Measurements from ENCODE around the gene ZFP14.
"Not testable (repeated sequence)": the region's sequence is repeated elsewhere in the genome, so short reads cannot be mapped to it uniquely, and the experiment has no call there.

Gene ZFP14

GRCh38 chr19:36329534-36329933, 49.5 kb downstream of the ZFP14 start:
- not testable (repeated sequence) for H3K4me1 ChIP-seq (ENCODE audit: control insufficient read depth in 1 of 2, insufficient read depth in 2 of 2, low read length in 2 of 2); H3K79me2 ChIP-seq (ENCODE audit: control insufficient read depth, insufficient read depth, low read length, poor library complexity); H3K4me2 ChIP-seq (ENCODE audit: low read length); H4K12ac ChIP-seq (ENCODE audit: low read depth, low read length); H3K79me1 ChIP-seq (ENCODE audit: low read length); H2BK120ac ChIP-seq (ENCODE audit: insufficient read depth, low read length, poor library complexity); H3K9me3 ChIP-seq (ENCODE audit: insufficient read depth, low read depth, low read length); DNase-seq; H2BK12ac ChIP-seq (ENCODE audit: low read length); H4K8ac ChIP-seq (ENCODE audit: low read depth, low read length); H4K91ac ChIP-seq (ENCODE audit: low read depth, low read length); H3K9ac ChIP-seq (ENCODE audit: low read length); H3K27ac ChIP-seq (ENCODE audit: low read depth, low read length); H2BK5ac ChIP-seq (ENCODE audit: low read depth, low read length, poor library complexity); H2AFZ ChIP-seq (ENCODE audit: insufficient read depth, low read length, poor library complexity); H3K23ac ChIP-seq (ENCODE audit: low read length); H3K18ac ChIP-seq (ENCODE audit: low read length); H2AK5ac ChIP-seq (ENCODE audit: low read length); H3K4me3 ChIP-seq (ENCODE audit: low read depth, low read length); H3K27me3 ChIP-seq (ENCODE audit: insufficient read depth, low read length); H3K14ac ChIP-seq (ENCODE audit: low read length)
- WGBS (ENCODE audit: extremely low coverage, insufficient coverage, insufficient read length) = no CpG with 5 or more reads among the region's 16 CpGs
- Histone ChIP-seq H3K4ac (ENCODE audit: low read depth, low read length) (peak overlapping the region; percentile 54), H3K36me3 (ENCODE audit: control insufficient read depth in 1 of 2, insufficient read depth in 2 of 2, low read length in 2 of 2) (peaks cover 20 to 38% of the 10 kb centered on the region in 2 experiments)

GRCh38 chr19:36326649-36327048, 52.4 kb downstream of the ZFP14 start:
- not testable (repeated sequence) for H3K27ac ChIP-seq (ENCODE audit: low read depth, low read length); H3K79me2 ChIP-seq (ENCODE audit: control insufficient read depth, insufficient read depth, low read length, poor library complexity); H3K18ac ChIP-seq (ENCODE audit: low read length); H3K14ac ChIP-seq (ENCODE audit: low read length); H3K4me3 ChIP-seq (ENCODE audit: low read depth, low read length); H2BK5ac ChIP-seq (ENCODE audit: low read depth, low read length, poor library complexity); H4K91ac ChIP-seq (ENCODE audit: low read depth, low read length); H3K23ac ChIP-seq (ENCODE audit: low read length); H2BK12ac ChIP-seq (ENCODE audit: low read length); H3K9me3 ChIP-seq (ENCODE audit: insufficient read depth, low read depth, low read length); H3K4me1 ChIP-seq (ENCODE audit: control insufficient read depth in 1 of 2, insufficient read depth in 2 of 2, low read length in 2 of 2); H3K4ac ChIP-seq (ENCODE audit: low read depth, low read length); H3K27me3 ChIP-seq (ENCODE audit: insufficient read depth, low read length); H2BK120ac ChIP-seq (ENCODE audit: insufficient read depth, low read length, poor library complexity); H2AK5ac ChIP-seq (ENCODE audit: low read length); H3K9ac ChIP-seq (ENCODE audit: low read length); H3K79me1 ChIP-seq (ENCODE audit: low read length); H4K12ac ChIP-seq (ENCODE audit: low read depth, low read length); DNase-seq; H4K8ac ChIP-seq (ENCODE audit: low read depth, low read length); H3K4me2 ChIP-seq (ENCODE audit: low read length); H2AFZ ChIP-seq (ENCODE audit: insufficient read depth, low read length, poor library complexity)
- WGBS (ENCODE audit: extremely low coverage, insufficient coverage, insufficient read length) = no CpG with 5 or more reads among the region's 10 CpGs
- peaks cover 24 to 41% of the 10 kb centered on the region in 2 experiments for H3K36me3 ChIP-seq (ENCODE audit: control insufficient read depth in 1 of 2, insufficient read depth in 2 of 2, low read length in 2 of 2)

- not testable (repeated sequence) for H3K14ac ChIP-seq (ENCODE audit: low read length); H4K8ac ChIP-seq (ENCODE audit: low read depth, low read length); H4K91ac ChIP-seq (ENCODE audit: low read depth, low read length); H3K27ac ChIP-seq (ENCODE audit: low read depth, low read length); H2BK12ac ChIP-seq (ENCODE audit: low read length); H2AFZ ChIP-seq (ENCODE audit: insufficient read depth, low read length, poor library complexity); H3K79me1 ChIP-seq (ENCODE audit: low read length); H3K4me3 ChIP-seq (ENCODE audit: low read depth, low read length); H4K12ac ChIP-seq (ENCODE audit: low read depth, low read length); H3K23ac ChIP-seq (ENCODE audit: low read length); H3K27me3 ChIP-seq (ENCODE audit: insufficient read depth, low read length); H3K9ac ChIP-seq (ENCODE audit: low read length); H2BK120ac ChIP-seq (ENCODE audit: insufficient read depth, low read length, poor library complexity); H2BK5ac ChIP-seq (ENCODE audit: low read depth, low read length, poor library complexity); H3K4me2 ChIP-seq (ENCODE audit: low read length); H2AK5ac ChIP-seq (ENCODE audit: low read length); H3K79me2 ChIP-seq (ENCODE audit: control insufficient read depth, insufficient read depth, low read length, poor library complexity); H3K4me1 ChIP-seq (ENCODE audit: control insufficient read depth in 1 of 2, insufficient read depth in 2 of 2, low read length in 2 of 2); DNase-seq; H3K9me3 ChIP-seq (ENCODE audit: insufficient read depth, low read depth, low read length); H3K4ac ChIP-seq (ENCODE audit: low read depth, low read length); H3K18ac ChIP-seq (ENCODE audit: low read length)
- peaks cover 13% of the 10 kb centered on the region in 2 experiments for H3K36me3 ChIP-seq (ENCODE audit: control insufficient read depth in 1 of 2, insufficient read depth in 2 of 2, low read length in 2 of 2)
- WGBS (ENCODE audit: extremely low coverage, insufficient coverage, insufficient read length) = no CpG with 5 or more reads among the region's 1 CpG
These were observed 63.8 kb downstream of the ZFP14 start for GRCh38 chr19:36315164-36315563.

- WGBS (ENCODE audit: extremely low coverage, insufficient coverage, insufficient read length) = no CpG with 5 or more reads among the region's 5 CpGs
- H3K4me1 ChIP-seq (ENCODE audit: control insufficient read depth in 1 of 2, insufficient read depth in 2 of 2, low read length in 2 of 2); H2BK12ac ChIP-seq (ENCODE audit: low read length): not testable (repeated sequence)
These were observed 64.9 kb downstream of the ZFP14 start for GRCh38 chr19:36314053-36314452.

More at GRCh38 chr19:36314053-36314452, 64.9 kb downstream of the ZFP14 start:
- H3K79me2 ChIP-seq (ENCODE audit: control insufficient read depth, insufficient read depth, low read length, poor library complexity); H4K8ac ChIP-seq (ENCODE audit: low read depth, low read length); H2BK120ac ChIP-seq (ENCODE audit: insufficient read depth, low read length, poor library complexity); H4K91ac ChIP-seq (ENCODE audit: low read depth, low read length); DNase-seq; H4K12ac ChIP-seq (ENCODE audit: low read depth, low read length); H3K9me3 ChIP-seq (ENCODE audit: insufficient read depth, low read depth, low read length); H3K79me1 ChIP-seq (ENCODE audit: low read length); H3K23ac ChIP-seq (ENCODE audit: low read length); H2AK5ac ChIP-seq (ENCODE audit: low read length); H3K4ac ChIP-seq (ENCODE audit: low read depth, low read length); H3K18ac ChIP-seq (ENCODE audit: low read length); H3K27ac ChIP-seq (ENCODE audit: low read depth, low read length); H3K4me2 ChIP-seq (ENCODE audit: low read length); H2BK5ac ChIP-seq (ENCODE audit: low read depth, low read length, poor library complexity); H3K27me3 ChIP-seq (ENCODE audit: insufficient read depth, low read length); H3K36me3 ChIP-seq (ENCODE audit: control insufficient read depth in 1 of 2, insufficient read depth in 2 of 2, low read length in 2 of 2); H3K9ac ChIP-seq (ENCODE audit: low read length); H2AFZ ChIP-seq (ENCODE audit: insufficient read depth, low read length, poor library complexity); H3K14ac ChIP-seq (ENCODE audit: low read length); H3K4me3 ChIP-seq (ENCODE audit: low read depth, low read length): not testable (repeated sequence)

Data from trophoblast cell (in vitro differentiated cells and primary cell).